Panc1 (cell line): ENCODE data around the gene BCAS3.

Source experiments
- POLR2AphosphoS5 ChIP-seq: IDR thresholded peaks from 2 replicates; pipeline ENCODE4 v1.6.1; 2012; ENCODE audit warnings: mild to moderate bottlenecking, low read depth, low read length, moderate library complexity
- REST ChIP-seq, 2 experiments: IDR thresholded peaks; 2 replicates each; pipeline ENCODE4 v1.6.1; 2011 to 2012; ENCODE audit warnings: low read depth in 2 of 2, control low read depth in 1 of 2, low read length in 1 of 2, mild to moderate bottlenecking in 1 of 2, moderate library complexity in 1 of 2; ENCODE audit not compliant: insufficient read depth in 1 of 2

- TF ChIP-seq POLR2AphosphoS5: no peak
- no peak for TF ChIP-seq REST (IDR thresholded peaks at IDR 0.05; ENCODE audit: insufficient read depth in 1 of 2, low read depth in 2 of 2, low read length in 1 of 2)
Measured at GRCh38 chr17:61289408-61290385, 612.0 kb downstream of the BCAS3 start.
